Mucosa of rectum (tissue), 2 donors: ENCODE results near the gene SORCS2.
"Not testable (repeated sequence)": the region's sequence is repeated elsewhere in the genome, so short reads cannot be mapped to it uniquely, and the experiment has no call there.

Experiments used
- H3K27ac ChIP-seq, 2 donors: one replicate each; pipeline ENCODE4 v1.7.0; 2013; ENCODE audit warnings: inconsistent platforms in 2 of 2, low read depth in 2 of 2, low read length in 2 of 2
- H3K27me3 ChIP-seq, 2 donors: one replicate each; pipeline ENCODE4 v1.7.0; 2013; ENCODE audit warnings: low read length in 2 of 2; ENCODE audit not compliant: control insufficient read depth in 2 of 2, insufficient read depth in 2 of 2
- H3K36me3 ChIP-seq, 2 donors: one replicate each; pipeline ENCODE4 v1.7.0; 2013; ENCODE audit warnings: low read length in 2 of 2; ENCODE audit not compliant: control insufficient read depth in 2 of 2, insufficient read depth in 2 of 2
- H3K4me1 ChIP-seq, 2 donors: one replicate each; pipeline ENCODE4 v1.7.0; 2013; ENCODE audit warnings: low read length in 2 of 2, mild to moderate bottlenecking in 1 of 2; ENCODE audit not compliant: control insufficient read depth in 2 of 2, insufficient read depth in 2 of 2
- H3K4me3 ChIP-seq, 2 donors: one replicate each; pipeline ENCODE4 v1.7.0; 2013; ENCODE audit warnings: low read length in 2 of 2
- H3K9ac ChIP-seq, 2 donors: one replicate each; pipeline ENCODE4 v1.7.0; 2013; ENCODE audit warnings: low read length in 2 of 2, low read depth in 1 of 2, mild to moderate bottlenecking in 1 of 2
- H3K9me3 ChIP-seq, 2 donors: one replicate each; pipeline ENCODE4 v1.7.0; 2013; ENCODE audit warnings: low read length in 2 of 2; ENCODE audit not compliant: control insufficient read depth in 2 of 2
- donor health status: healthy.
- donor health status: Normal muscosa, but diverticular disease.

SORCS2 gene

GRCh38 chr4:7441201-7441600 lies 248.9 kb downstream of the SORCS2 start:
- Histone ChIP-seq H3K9me3 (no peaks in the 10 kb centered on the region), H3K27ac (no peak overlapping the region), H3K36me3 (no peaks in the 10 kb centered on the region), H3K4me3 (no peak overlapping the region), H3K9ac (no peak overlapping the region), H3K27me3 (peaks cover 0 to 3% of the 10 kb centered on the region in 2 donors), H3K4me1 (no peaks in the 10 kb centered on the region)

GRCh38 chr4:7442574-7443162 lies 250.3 kb downstream of the SORCS2 start:
- peaks cover 0 to 3% of the 10 kb centered on the region in 2 donors for H3K27me3 ChIP-seq
- H3K4me3 ChIP-seq: no peak overlapping the region
- H3K9me3 ChIP-seq: no peaks in the 10 kb centered on the region
- no peaks in the 10 kb centered on the region for H3K4me1 ChIP-seq
- H3K36me3 ChIP-seq: no peaks in the 10 kb centered on the region
- H3K27ac ChIP-seq: no peak overlapping the region
- no peak overlapping the region for H3K9ac ChIP-seq

- Histone ChIP-seq H3K9ac (no peak overlapping the region), H3K36me3 (no peaks in the 10 kb centered on the region), H3K4me3 (no peak overlapping the region), H3K4me1 (no peaks in the 10 kb centered on the region), H3K9me3 (no peaks in the 10 kb centered on the region), H3K27me3 (peaks cover 0 to 3% of the 10 kb centered on the region in 2 donors), H3K27ac (no peak overlapping the region)
Measured at GRCh38 chr4:7444314-7444713, 252.0 kb downstream of the SORCS2 start.

- Histone ChIP-seq H3K27ac (no peak overlapping the region), H3K9ac (no peak overlapping the region), H3K36me3 (no peaks in the 10 kb centered on the region), H3K27me3 (peaks cover 0 to 3% of the 10 kb centered on the region in 2 donors), H3K4me3 (no peak overlapping the region), H3K4me1 (no peaks in the 10 kb centered on the region), H3K9me3 (no peaks in the 10 kb centered on the region)
Measured at GRCh38 chr4:7444731-7445130, 252.4 kb downstream of the SORCS2 start.

GRCh38 chr4:7447236-7447635 lies 254.9 kb downstream of the SORCS2 start:
- no peak overlapping the region for H3K4me3 ChIP-seq
- no peak overlapping the region for H3K27ac ChIP-seq
- no peaks in the 10 kb centered on the region for H3K36me3 ChIP-seq
- no peaks in the 10 kb centered on the region for H3K9me3 ChIP-seq
- no peaks in the 10 kb centered on the region for H3K4me1 ChIP-seq
- H3K9ac ChIP-seq: no peak overlapping the region
- no peaks in the 10 kb centered on the region for H3K27me3 ChIP-seq

GRCh38 chr4:7448036-7448435 lies 255.7 kb downstream of the SORCS2 start:
- Histone ChIP-seq H3K9ac (no peak overlapping the region), H3K4me3 (no peak overlapping the region), H3K4me1 (no peaks in the 10 kb centered on the region), H3K9me3 (no peaks in the 10 kb centered on the region), H3K36me3 (no peaks in the 10 kb centered on the region), H3K27me3 (no peaks in the 10 kb centered on the region), H3K27ac (no peak overlapping the region)

GRCh38 chr4:7450775-7451433 lies 258.6 kb downstream of the SORCS2 start:
- no peak overlapping the region for H3K9ac ChIP-seq
- H3K27me3 ChIP-seq: no peaks in the 10 kb centered on the region
- H3K4me3 ChIP-seq: no peak overlapping the region
- H3K36me3 ChIP-seq: no peaks in the 10 kb centered on the region
- H3K9me3 ChIP-seq: no peaks in the 10 kb centered on the region
- no peaks in the 10 kb centered on the region for H3K4me1 ChIP-seq
- no peak overlapping the region for H3K27ac ChIP-seq

- no peaks in the 10 kb centered on the region for H3K36me3 ChIP-seq
- H3K9me3 ChIP-seq: no peaks in the 10 kb centered on the region
- H3K4me3 ChIP-seq: no peak overlapping the region
- no peaks in the 10 kb centered on the region for H3K4me1 ChIP-seq
- H3K27me3 ChIP-seq: no peaks in the 10 kb centered on the region
- no peak overlapping the region for H3K27ac ChIP-seq
- H3K9ac ChIP-seq: no peak overlapping the region
Measured at GRCh38 chr4:7451434-7451789, 259.1 kb downstream of the SORCS2 start.

GRCh38 chr4:7451800-7452199 lies 259.5 kb downstream of the SORCS2 start:
- H3K27me3 ChIP-seq: no peaks in the 10 kb centered on the region
- no peaks in the 10 kb centered on the region for H3K36me3 ChIP-seq
- no peak overlapping the region for H3K4me3 ChIP-seq
- H3K4me1 ChIP-seq: no peaks in the 10 kb centered on the region
- H3K9ac ChIP-seq: no peak overlapping the region
- no peak overlapping the region for H3K27ac ChIP-seq
- no peaks in the 10 kb centered on the region for H3K9me3 ChIP-seq

- not testable (repeated sequence) for H3K36me3 ChIP-seq, H3K27me3 ChIP-seq, H3K4me3 ChIP-seq, H3K27ac ChIP-seq, H3K9ac ChIP-seq, H3K4me1 ChIP-seq, H3K9me3 ChIP-seq
Measured at GRCh38 chr4:7452802-7453201, 260.5 kb downstream of the SORCS2 start.
